NCI-H2227 treated with DMSO at 0.1 percent for 48 hours (cell line): ENCODE results near the gene RCSD1.

ENCODE experiments used
- DNase-seq: peaks from one replicate; lab custom pipeline; 2025; lab: John Stamatoyannopoulos, UW

The RCSD1 gene

GRCh38 chr1:167643441-167643840 is 13.4 kb downstream of the RCSD1 start:
- no peak for DNase-seq

- no peak for DNase-seq
Measured at GRCh38 chr1:167644551-167644950, 14.5 kb downstream of the RCSD1 start.

- no peak for DNase-seq
Measured at GRCh38 chr1:167645140-167645541, 15.1 kb downstream of the RCSD1 start.

GRCh38 chr1:167645625-167646414 is 15.8 kb downstream of the RCSD1 start:
- no peak for DNase-seq

GRCh38 chr1:167648252-167648849 is 18.3 kb downstream of the RCSD1 start:
- DNase-seq: no peak

- DNase-seq: no peak
Measured at GRCh38 chr1:167648978-167649744, 19.1 kb downstream of the RCSD1 start.

GRCh38 chr1:167650269-167651160 is 20.5 kb downstream of the RCSD1 start:
- DNase-seq: no peak

- no peak for DNase-seq
Measured at GRCh38 chr1:167651161-167651693, 21.2 kb downstream of the RCSD1 start.

- no peak for DNase-seq
Measured at GRCh38 chr1:167654975-167655575, 25.0 kb downstream of the RCSD1 start.

- no peak for DNase-seq
Measured at GRCh38 chr1:167656657-167657056, 26.6 kb downstream of the RCSD1 start.

GRCh38 chr1:167658574-167659328 is 28.7 kb downstream of the RCSD1 start:
- DNase-seq: no peak

GRCh38 chr1:167659450-167659849 is 29.4 kb downstream of the RCSD1 start:
- DNase-seq: no peak

GRCh38 chr1:167659881-167660280 is 29.8 kb downstream of the RCSD1 start:
- no peak for DNase-seq

GRCh38 chr1:167661527-167662426 is 31.7 kb downstream of the RCSD1 start:
- no peak for DNase-seq

GRCh38 chr1:167663002-167663772 is 33.2 kb downstream of the RCSD1 start:
- DNase-seq: no peak

- no peak for DNase-seq
Measured at GRCh38 chr1:167665469-167665868, 35.4 kb downstream of the RCSD1 start.

GRCh38 chr1:167666416-167666815 is 36.4 kb downstream of the RCSD1 start:
- no peak for DNase-seq

- DNase-seq: no peak
Measured at GRCh38 chr1:167667536-167667935, 37.5 kb downstream of the RCSD1 start.

- no peak for DNase-seq
Measured at GRCh38 chr1:167668108-167668507, 38.1 kb downstream of the RCSD1 start.
